PC-3 (cell line): ENCODE results near the gene SLC39A11. TPM values are rescaled to one million over a fixed set of nuclear protein-coding genes. Genes with fewer than 3 reads are reported as not detected.
"Not testable (repeated sequence)": the region's sequence is repeated elsewhere in the genome, so short reads cannot be mapped to it uniquely, and the experiment has no call there.

ENCODE experiments used
- ATAC-seq: fragments of 200-7000 bp; cut with Tn5 transposase; 2 replicates; pipeline ENCODE4 v1.9.1; 2020; ENCODE audit warnings: mild to moderate bottlenecking, moderate library complexity
- BruUV-seq: library from RNA; stranded (reverse); fragments of 400-500 nt; replicated peaks from 2 replicates; lab custom pipeline; 2021; lab: Mats Ljungman, UMichigan
- CTCF ChIA-PET: fragments of 300-600 bp; sonication (Branson Sonifier 250); formaldehyde crosslinking; loops from one replicate; lab custom pipeline; 2022; ENCODE audit warnings: antibody characterized with exemption; lab: Charles Lee
- POLR2A ChIA-PET: fragments of 300-600 bp; sonication (Branson Sonifier 250); formaldehyde crosslinking; loops from one replicate; lab custom pipeline; 2022; ENCODE audit warnings: antibody characterized with exemption; ENCODE audit not compliant: unreplicated experiment; lab: Charles Lee
- DNase-seq: peaks from one replicate; pipeline ENCODE4 v3.0.0-alpha.2; 2015
- H2AFZ ChIP-seq: fragments of 300-600 bp; sonication (generic); 2 replicates; pipeline ENCODE4 v1.6.0; 2016; ENCODE audit warnings: antibody characterized with exemption, low read length
- H3F3A ChIP-seq: fragments of 300-600 bp; sonication (generic); one replicate; pipeline ENCODE4 v1.6.0; 2017; ENCODE audit warnings: antibody characterized with exemption, low read length, control low read depth, mild to moderate bottlenecking; ENCODE audit not compliant: unreplicated experiment
- H3K27ac ChIP-seq: fragments of 300-600 bp; sonication (generic); 2 replicates; pipeline ENCODE4 v1.5.1; 2016; ENCODE audit warnings: mild to moderate bottlenecking, low read length
- H3K27me3 ChIP-seq: fragments of 300-600 bp; sonication (generic); 2 replicates; pipeline ENCODE4 v1.6.1; 2016; ENCODE audit warnings: low read length, mixed read lengths
- H3K36me3 ChIP-seq: fragments of 300-600 bp; sonication (generic); 2 replicates; pipeline ENCODE4 v1.6.1; 2016; ENCODE audit warnings: low read depth, mixed run types, low read length, mixed read lengths
- H3K4me1 ChIP-seq: fragments of 300-600 bp; sonication (generic); 2 replicates; pipeline ENCODE4 v1.5.1; 2016; ENCODE audit warnings: low read length; ENCODE audit not compliant: insufficient read depth
- H3K4me2 ChIP-seq: fragments of 300-600 bp; sonication (generic); 2 replicates; pipeline ENCODE4 v1.6.0; 2016; ENCODE audit warnings: low read length
- H3K4me3 ChIP-seq: fragments of 300-600 bp; sonication (generic); 2 replicates; pipeline ENCODE4 v1.5.1; 2016; ENCODE audit warnings: mild to moderate bottlenecking, low read length, mixed read lengths
- H3K79me2 ChIP-seq: fragments of 300-600 bp; sonication (generic); 2 replicates; pipeline ENCODE4 v1.6.1; 2017; ENCODE audit warnings: low read length, mixed read lengths
- H3K9ac ChIP-seq: fragments of 300-600 bp; sonication (generic); 2 replicates; pipeline ENCODE4 v1.6.0; 2016; ENCODE audit warnings: mild to moderate bottlenecking, low read length
- H3K9me2 ChIP-seq: fragments of 300-600 bp; sonication (generic); replicated peaks from 2 replicates; pipeline ENCODE4 v1.6.1; 2016; ENCODE audit warnings: mixed run types, low read length, mixed read lengths
- H3K9me3 ChIP-seq: fragments of 300-600 bp; sonication (generic); 2 replicates; pipeline ENCODE4 v1.6.1; 2016; ENCODE audit warnings: low read length, mixed read lengths
- H4K20me1 ChIP-seq: fragments of 300-600 bp; sonication (generic); 2 replicates; pipeline ENCODE4 v1.6.1; 2016; ENCODE audit warnings: low read length, mixed read lengths
- EZH2 ChIP-seq: fragments of 300-600 bp; sonication (generic); IDR thresholded peaks from one replicate; pipeline ENCODE4 v1.6.1; 2017; ENCODE audit warnings: antibody characterized with exemption, mild to moderate bottlenecking, low read length; ENCODE audit not compliant: unreplicated experiment
- EZH2phosphoT487 ChIP-seq: fragments of 300-600 bp; sonication (generic); IDR thresholded peaks from 2 replicates; pipeline ENCODE4 v1.6.1; 2018; ENCODE audit warnings: mild to moderate bottlenecking, antibody characterized with exemption, low read length, borderline replicate concordance
- intact Hi-C: fragments of 100-400 bp; cut with micrococcal nuclease; formaldehyde crosslinking; loops from 2 replicates; pipeline ENCODE4 v1.9.0; 2023
- total RNA-seq: library from RNA; depleted of rRNA; stranded (reverse); fragments of >200 nt; gene quantifications from 2 replicates; pipeline ENCODE4 v1.2.3, GENCODE V29; 2014
- TF ChIP-seq, protein P1 (sequence below): fragments of 300-600 bp; sonication (generic); conservative IDR thresholded peaks from 2 replicates; pipeline ENCODE4 v1.5.1; 2017; ENCODE audit warnings: antibody characterized with exemption, low read depth, mild to moderate bottlenecking, low read length

Gene SLC39A11
- total RNA-seq, 1 experiment from 2014 or later: 37.7 TPM

- TF ChIP-seq, protein P1, sequence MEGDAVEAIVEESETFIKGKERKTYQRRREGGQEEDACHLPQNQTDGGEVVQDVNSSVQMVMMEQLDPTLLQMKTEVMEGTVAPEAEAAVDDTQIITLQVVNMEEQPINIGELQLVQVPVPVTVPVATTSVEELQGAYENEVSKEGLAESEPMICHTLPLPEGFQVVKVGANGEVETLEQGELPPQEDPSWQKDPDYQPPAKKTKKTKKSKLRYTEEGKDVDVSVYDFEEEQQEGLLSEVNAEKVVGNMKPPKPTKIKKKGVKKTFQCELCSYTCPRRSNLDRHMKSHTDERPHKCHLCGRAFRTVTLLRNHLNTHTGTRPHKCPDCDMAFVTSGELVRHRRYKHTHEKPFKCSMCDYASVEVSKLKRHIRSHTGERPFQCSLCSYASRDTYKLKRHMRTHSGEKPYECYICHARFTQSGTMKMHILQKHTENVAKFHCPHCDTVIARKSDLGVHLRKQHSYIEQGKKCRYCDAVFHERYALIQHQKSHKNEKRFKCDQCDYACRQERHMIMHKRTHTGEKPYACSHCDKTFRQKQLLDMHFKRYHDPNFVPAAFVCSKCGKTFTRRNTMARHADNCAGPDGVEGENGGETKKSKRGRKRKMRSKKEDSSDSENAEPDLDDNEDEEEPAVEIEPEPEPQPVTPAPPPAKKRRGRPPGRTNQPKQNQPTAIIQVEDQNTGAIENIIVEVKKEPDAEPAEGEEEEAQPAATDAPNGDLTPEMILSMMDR: no peak
- no peak for TF ChIP-seq EZH2
- no peak for TF ChIP-seq EZH2phosphoT487
- no peak overlapping the region for H3K9ac ChIP-seq
- DNase-seq: no peak
- H3K9me2 ChIP-seq: no peaks in the 10 kb centered on the region
- no peaks in the 10 kb centered on the region for H3K79me2 ChIP-seq
- H2AFZ ChIP-seq: no peak overlapping the region
- H3K27ac ChIP-seq: no peak overlapping the region
- H3K4me1 ChIP-seq: no peaks in the 10 kb centered on the region
- ChIA-PET POLR2A (no interaction called here), CTCF (no interaction called here)
- peaks cover 25% of the 10 kb centered on the region for H3K36me3 ChIP-seq
- H3K27me3 ChIP-seq: no peaks in the 10 kb centered on the region
- H3K4me2 ChIP-seq: no peak overlapping the region
- H3K9me3 ChIP-seq: peaks cover 20% of the 10 kb centered on the region; the same call in 1 of the 2 replicates
- BruUV-seq: no TSS peak
- H3K4me3 ChIP-seq: no peak overlapping the region
- no peaks in the 10 kb centered on the region for H4K20me1 ChIP-seq
- intact Hi-C loops: no loop called here
- no peak for ATAC-seq
- H3F3A ChIP-seq: no peaks in the 10 kb centered on the region
Observed at GRCh38 chr17:72825218-72825617, 267.3 kb downstream of the SLC39A11 start.

GRCh38 chr17:72824267-72824666 lies 268.2 kb downstream of the SLC39A11 start:
- intact Hi-C loops, H3K27ac ChIP-seq, H3F3A ChIP-seq, H3K9ac ChIP-seq, H3K4me1 ChIP-seq, H3K4me3 ChIP-seq, H3K27me3 ChIP-seq, H3K79me2 ChIP-seq, BruUV-seq, H3K4me2 ChIP-seq, ATAC-seq, H2AFZ ChIP-seq, DNase-seq, H4K20me1 ChIP-seq, H3K9me2 ChIP-seq, CTCF ChIA-PET, POLR2A ChIA-PET: not testable (repeated sequence)
- Histone ChIP-seq H3K36me3 (peaks cover 25% of the 10 kb centered on the region), H3K9me3 (peaks cover 20% of the 10 kb centered on the region; the same call in 1 of the 2 replicates)

- Histone ChIP-seq H3K4me1 (no peaks in the 10 kb centered on the region), H4K20me1 (no peaks in the 10 kb centered on the region), H3K9me2 (no peaks in the 10 kb centered on the region), H3K4me3 (no peak overlapping the region), H3K36me3 (peaks cover 25% of the 10 kb centered on the region), H3K27me3 (no peaks in the 10 kb centered on the region), H3K27ac (no peak overlapping the region), H3K9ac (no peak overlapping the region), H3K79me2 (no peaks in the 10 kb centered on the region), H2AFZ (no peak overlapping the region), H3F3A (no peaks in the 10 kb centered on the region), H3K4me2 (no peak overlapping the region), H3K9me3 (peaks cover 20% of the 10 kb centered on the region; the same call in 1 of the 2 replicates)
- intact Hi-C loops: no loop called here
- ChIA-PET POLR2A (no interaction called here), CTCF (no interaction called here)
- BruUV-seq: no TSS peak
- no peak for ATAC-seq
- DNase-seq: peak; percentile 20
- no peak for TF ChIP-seq EZH2
- TF ChIP-seq EZH2phosphoT487: no peak
- TF ChIP-seq, protein P1: no peak
Observed at GRCh38 chr17:72822358-72823023, 270.0 kb downstream of the SLC39A11 start.
